Left ventricle myocardium superior (tissue), 1 donor: Measurements from ENCODE around the gene LCLAT1. TPM values are rescaled to one million over a fixed set of nuclear protein-coding genes. Genes with fewer than 3 reads are reported as not detected.
A peak's percentile ranks its signal among the peaks of the same experiment; 100 is the strongest.
"Not testable (repeated sequence)": the region's sequence is repeated elsewhere in the genome, so short reads cannot be mapped to it uniquely, and the experiment has no call there.

Source experiments
- ATAC-seq: fragments of 200-7000 bp; cut with Tn5 transposase; one replicate; pipeline ENCODE4 v1.9.1; 2020; ENCODE audit warnings: mild to moderate bottlenecking, moderate library complexity
- DNase-seq: peaks from one replicate; pipeline ENCODE4 v3.0.0-alpha.2; 2020
- intact Hi-C: fragments of 100-400 bp; cut with micrococcal nuclease; formaldehyde crosslinking; loops from one replicate; pipeline ENCODE4 v1.11.0; 2022
- total RNA-seq: library from RNA; stranded (reverse); fragmentation: NEBNext Ultra II Directional; extraction: Animal tissue kit (Norgen Biotek cat#: 25700); gene quantifications from one replicate; pipeline ENCODE4 v1.2.1, GENCODE V29; 2021
- donor health status: DM: no; HTN: yes; CAD: no; lungs with severe emphysema.

The LCLAT1 gene
- total RNA-seq, 1 donor from 2014 or later: 33.9 TPM

GRCh38 chr2:30480703-30481322 is 33.8 kb downstream of the LCLAT1 start:
- ATAC-seq (no peak), DNase-seq (no peak)
- intact Hi-C loops: no loop called here

- intact Hi-C loops: no loop called here
- peak; percentile 52 for ATAC-seq
Measured at GRCh38 chr2:30481323-30481800, 34.3 kb downstream of the LCLAT1 start.

GRCh38 chr2:30482011-30482410 is 35.0 kb downstream of the LCLAT1 start:
- ATAC-seq (peak; percentile 54), DNase-seq (no peak)
- intact Hi-C loops: no loop called here

More at GRCh38 chr2:30481323-30481800, 34.3 kb downstream of the LCLAT1 start:
- peak; percentile 48 for DNase-seq

GRCh38 chr2:30484145-30484544 is 37.1 kb downstream of the LCLAT1 start:
- no peak for DNase-seq
- ATAC-seq: no peak
- intact Hi-C loops: no loop called here

- intact Hi-C loops: no loop called here
- DNase-seq (no peak), ATAC-seq (no peak)
Measured at GRCh38 chr2:30484995-30485394, 37.9 kb downstream of the LCLAT1 start.

GRCh38 chr2:30486655-30487054 is 39.6 kb downstream of the LCLAT1 start:
- DNase-seq (no peak), ATAC-seq (no peak)
- intact Hi-C loops: no loop called here

GRCh38 chr2:30487603-30488002 is 40.6 kb downstream of the LCLAT1 start:
- DNase-seq (no peak), ATAC-seq (peak; percentile 24)
- intact Hi-C loops: no loop called here

GRCh38 chr2:30488012-30488659 is 41.1 kb downstream of the LCLAT1 start:
- DNase-seq (no peak), ATAC-seq (no peak)
- intact Hi-C loops: no loop called here

GRCh38 chr2:30491225-30491624 is 44.2 kb downstream of the LCLAT1 start:
- intact Hi-C loops: no loop called here
- DNase-seq (no peak), ATAC-seq (no peak)

GRCh38 chr2:30492185-30492584 is 45.1 kb downstream of the LCLAT1 start:
- intact Hi-C loops: no loop called here
- DNase-seq: no peak
- ATAC-seq: no peak

GRCh38 chr2:30492619-30493018 is 45.6 kb downstream of the LCLAT1 start:
- no peak for DNase-seq
- ATAC-seq: no peak
- intact Hi-C loops: no loop called here

GRCh38 chr2:30493440-30493839 is 46.4 kb downstream of the LCLAT1 start:
- DNase-seq (no peak), ATAC-seq (no peak)
- intact Hi-C loops: no loop called here

GRCh38 chr2:30495896-30496295 is 48.9 kb downstream of the LCLAT1 start:
- DNase-seq, intact Hi-C loops: not testable (repeated sequence)
- ATAC-seq: peak; percentile 18

- intact Hi-C loops: no loop called here
- ATAC-seq (no peak), DNase-seq (no peak)
Measured at GRCh38 chr2:30499681-30500080, 52.6 kb downstream of the LCLAT1 start.

- intact Hi-C loops: no loop called here
- DNase-seq (no peak), ATAC-seq (no peak)
Measured at GRCh38 chr2:30500699-30501098, 53.7 kb downstream of the LCLAT1 start.

GRCh38 chr2:30502310-30502709 is 55.3 kb downstream of the LCLAT1 start:
- peak; percentile 75 for ATAC-seq
- intact Hi-C loops: no loop called here
- DNase-seq: no peak

GRCh38 chr2:30503007-30503694 is 56.1 kb downstream of the LCLAT1 start:
- ATAC-seq (peak; percentile 38), DNase-seq (no peak)
- intact Hi-C loops: no loop called here

GRCh38 chr2:30503695-30504052 is 56.6 kb downstream of the LCLAT1 start:
- no peak for DNase-seq
- peak; percentile 34 for ATAC-seq
- intact Hi-C loops: no loop called here

- ATAC-seq (no peak), DNase-seq (no peak)
- intact Hi-C loops: no loop called here
Measured at GRCh38 chr2:30504731-30505130, 57.7 kb downstream of the LCLAT1 start.

GRCh38 chr2:30505500-30506180 is 58.6 kb downstream of the LCLAT1 start:
- no peak for ATAC-seq
- intact Hi-C loops: no loop called here
- DNase-seq: no peak
